ENCODE data around the gene PRKCE. TPM values are rescaled to one million over a fixed set of nuclear protein-coding genes. Genes with fewer than 3 reads are reported as not detected.

The PRKCE gene
- total RNA-seq, 1 experiment from 2014 or later = 21.7 TPM

- H3K79me2 ChIP-seq (ENCODE audit: low read depth) = no peaks in the 10 kb centered on the region
- H3K27ac ChIP-seq = no peak overlapping the region
- no peaks in the 10 kb centered on the region for H4K20me1 ChIP-seq (ENCODE audit: insufficient read depth)
- H2AFZ ChIP-seq = no peak overlapping the region
- peaks cover 70% of the 10 kb centered on the region for H3K4me1 ChIP-seq (replicated peaks; ENCODE audit: insufficient read depth)
- H3K4me2 ChIP-seq = no peak overlapping the region
- H3F3A ChIP-seq (ENCODE audit: insufficient read depth, low read depth) = peaks cover 21% of the 10 kb centered on the region; the same call in 1 of the 2 replicates
- H3K4me3 ChIP-seq = no peak overlapping the region
- H3K36me3 ChIP-seq (ENCODE audit: low read depth) = no peaks in the 10 kb centered on the region
- no peaks in the 10 kb centered on the region for H3K27me3 ChIP-seq (ENCODE audit: insufficient read depth, low read depth)
- CTCF ChIA-PET = interaction anchor here (0.6 kb wide), 1 partner anchor 406 kb away, joined by 3 read pairs; no protein-coding TSS in a partner anchor
- POLR2A ChIA-PET (ENCODE audit: unreplicated experiment) = interaction anchor here (0.6 kb wide), 1 partner anchor 1931 kb away, joined by 3 read pairs; no protein-coding TSS in a partner anchor
- no peaks in the 10 kb centered on the region for H3K9me3 ChIP-seq (ENCODE audit: insufficient read depth, low read depth)
- TF ChIP-seq EZH2 (IDR thresholded peaks at IDR 0.05; ENCODE audit: low read depth) (no peak), CTCF (conservative IDR thresholded peaks at IDR 0.05) (no peak)
- DNase-seq = no peak
- intact Hi-C loops (cut with micrococcal nuclease; ENCODE audit: unreplicated experiment) = loop anchor here (2.0 kb wide), 1 partner anchor 162 kb away; no protein-coding TSS in a partner anchor
- BruUV-seq (replicated peaks) = no TSS peak
- no peaks in the 10 kb centered on the region for H3K9me2 ChIP-seq (ENCODE audit: insufficient read depth)
These were observed 521.6 kb downstream of the PRKCE start for GRCh38 chr2:46173030-46173429.

GRCh38 chr2:46173636-46174250 lies 522.3 kb downstream of the PRKCE start:
- intact Hi-C loops (cut with micrococcal nuclease; ENCODE audit: unreplicated experiment) = loop anchor here (2.0 kb wide), 1 partner anchor 163 kb away; no protein-coding TSS in a partner anchor
- Histone ChIP-seq H3K4me2 (no peak overlapping the region), H3K9me3 (ENCODE audit: insufficient read depth, low read depth) (no peaks in the 10 kb centered on the region), H4K20me1 (ENCODE audit: insufficient read depth) (no peaks in the 10 kb centered on the region), H3K79me2 (ENCODE audit: low read depth) (no peaks in the 10 kb centered on the region), H3K27ac (no peak overlapping the region), H3K4me1 (replicated peaks; ENCODE audit: insufficient read depth) (peaks cover 75% of the 10 kb centered on the region), H3K36me3 (ENCODE audit: low read depth) (no peaks in the 10 kb centered on the region), H3F3A (ENCODE audit: insufficient read depth, low read depth) (peaks cover 28% of the 10 kb centered on the region), H3K9me2 (ENCODE audit: insufficient read depth) (no peaks in the 10 kb centered on the region), H2AFZ (no peak overlapping the region), H3K27me3 (ENCODE audit: insufficient read depth, low read depth) (no peaks in the 10 kb centered on the region), H3K4me3 (no peak overlapping the region)
- TF ChIP-seq EZH2 (IDR thresholded peaks at IDR 0.05; ENCODE audit: low read depth) (no peak), CTCF (conservative IDR thresholded peaks at IDR 0.05) (no peak)
- no TSS peak for BruUV-seq (replicated peaks)
- ChIA-PET POLR2A (ENCODE audit: unreplicated experiment) (interaction anchor here (0.6 kb wide), 1 partner anchor 1932 kb away, joined by 3 read pairs; no protein-coding TSS in a partner anchor), CTCF (no interaction called here)
- no peak for DNase-seq

GRCh38 chr2:46174345-46175170 lies 523.1 kb downstream of the PRKCE start:
- peak overlapping the region; percentile 6; the same call in 1 of the 2 replicates for H3K27ac ChIP-seq
- H3K27me3 ChIP-seq (ENCODE audit: insufficient read depth, low read depth) = no peaks in the 10 kb centered on the region
- H3F3A ChIP-seq (ENCODE audit: insufficient read depth, low read depth) = peaks cover 32% of the 10 kb centered on the region
- CTCF ChIA-PET = no interaction called here
- TF ChIP-seq EZH2 (IDR thresholded peaks at IDR 0.05; ENCODE audit: low read depth) (no peak), CTCF (conservative IDR thresholded peaks at IDR 0.05) (no peak)
- H3K4me1 ChIP-seq (replicated peaks; ENCODE audit: insufficient read depth) = peaks cover 76% of the 10 kb centered on the region
- no peaks in the 10 kb centered on the region for H3K9me3 ChIP-seq (ENCODE audit: insufficient read depth, low read depth)
- H3K79me2 ChIP-seq (ENCODE audit: low read depth) = no peaks in the 10 kb centered on the region
- intact Hi-C loops (cut with micrococcal nuclease; ENCODE audit: unreplicated experiment) = no loop called here
- H3K4me3 ChIP-seq = no peak overlapping the region
- H3K4me2 ChIP-seq = no peak overlapping the region
- H4K20me1 ChIP-seq (ENCODE audit: insufficient read depth) = no peaks in the 10 kb centered on the region
- no TSS peak for BruUV-seq (replicated peaks)
- H3K36me3 ChIP-seq (ENCODE audit: low read depth) = no peaks in the 10 kb centered on the region
- no peak overlapping the region for H2AFZ ChIP-seq
- POLR2A ChIA-PET (ENCODE audit: unreplicated experiment) = interaction anchor here (0.6 kb wide), 1 partner anchor 125 kb away, joined by 5 read pairs; no protein-coding TSS in a partner anchor
- no peaks in the 10 kb centered on the region for H3K9me2 ChIP-seq (ENCODE audit: insufficient read depth)
- peak in 1 of 2 experiments; percentile 33 for DNase-seq
